ENCODE results near the gene PHACTR1.

The PHACTR1 gene

DNA sequence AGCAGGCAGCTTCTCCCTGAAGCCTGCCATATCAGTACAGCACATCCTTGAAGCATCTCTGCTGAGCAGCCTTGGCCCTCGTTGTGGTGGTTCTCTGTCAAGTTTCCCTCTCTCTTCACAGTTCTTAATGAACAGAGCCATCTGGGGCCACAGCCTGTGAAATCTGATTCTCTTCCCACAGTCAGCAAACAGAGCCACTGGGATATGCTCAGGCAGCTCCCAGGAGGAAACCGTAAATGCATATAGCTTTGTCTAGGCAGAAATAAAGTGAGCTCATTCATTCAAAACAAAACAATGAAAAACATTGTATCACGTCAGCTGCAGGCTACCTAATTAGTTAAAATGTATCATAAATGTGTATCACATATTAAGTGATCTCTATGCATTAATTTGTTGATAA, 531.5 kb downstream of the PHACTR1 start:
- no peak for DNase-seq

- no peak for DNase-seq
Measured at GRCh38 chr6:13248584-13248985, 532.0 kb downstream of the PHACTR1 start.

- DNase-seq, result peak; percentile 16
Measured at GRCh38 chr6:13248994-13249393, 532.4 kb downstream of the PHACTR1 start.

DNA sequence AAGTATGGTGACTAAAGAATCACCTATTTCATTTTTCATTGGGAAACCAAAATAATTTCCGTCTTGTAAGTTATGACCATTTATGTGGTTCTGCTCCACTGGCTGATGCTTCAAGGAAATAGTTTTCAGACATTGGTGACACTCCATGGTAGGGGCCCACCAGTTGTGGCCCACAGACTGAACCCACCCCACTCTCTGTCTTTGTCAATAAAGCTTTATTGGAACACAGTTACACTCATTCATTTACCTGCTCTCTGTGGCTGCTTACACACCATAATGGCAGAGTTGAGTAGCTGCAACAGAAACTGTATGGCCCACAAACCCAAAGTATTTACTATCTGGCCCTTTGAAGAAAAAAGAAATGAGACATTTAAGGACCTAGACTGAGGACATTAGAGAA, 533.2 kb downstream of the PHACTR1 start:
- DNase-seq, result no peak

GRCh38 chr6:13250703-13251102, 534.1 kb downstream of the PHACTR1 start:
- DNase-seq, result no peak

GRCh38 chr6:13251242-13251641, 534.7 kb downstream of the PHACTR1 start:
- DNase-seq, result no peak

- DNase-seq, result no peak
Measured at GRCh38 chr6:13252790-13253189, 536.2 kb downstream of the PHACTR1 start.

GRCh38 chr6:13253272-13253671, 536.7 kb downstream of the PHACTR1 start:
- DNase-seq, result no peak

DNA sequence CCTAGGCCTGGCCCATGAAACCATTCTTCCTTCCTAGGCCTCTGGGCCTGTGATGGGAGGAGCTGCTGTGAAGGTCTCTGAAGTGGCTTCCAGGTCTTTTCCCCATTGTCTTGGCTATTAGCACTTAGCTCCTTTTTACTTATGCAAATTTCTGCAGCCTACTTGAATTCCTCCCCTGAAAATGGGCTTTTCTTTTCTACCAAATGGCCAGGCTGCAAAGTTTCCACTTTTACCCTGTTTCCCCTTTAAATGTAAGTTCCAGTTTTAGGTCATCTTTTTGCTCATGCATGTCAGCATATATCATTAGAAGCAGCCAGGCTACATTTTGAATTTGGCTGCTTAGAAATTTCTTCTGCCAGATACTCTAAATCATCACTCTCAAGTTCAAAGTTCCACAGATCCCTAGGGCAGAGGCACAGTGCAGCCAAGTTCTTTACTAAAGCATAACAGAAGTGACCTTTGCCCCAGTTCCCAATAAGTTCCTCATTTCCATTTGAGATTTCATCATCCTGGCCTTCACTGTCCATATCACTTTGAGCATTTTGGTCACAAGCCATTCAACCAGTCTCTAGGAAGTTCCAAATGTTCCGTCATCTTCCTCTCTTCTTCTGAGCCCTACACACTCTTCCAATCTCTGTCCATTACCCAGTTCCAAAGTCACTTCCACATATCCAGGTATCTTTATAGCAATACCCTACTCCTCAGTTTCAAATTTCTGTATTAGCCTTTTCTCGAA, 539.9 kb downstream of the PHACTR1 start:
- DNase-seq, result no peak

- DNase-seq, result no peak
Measured at GRCh38 chr6:13259393-13259792, 542.8 kb downstream of the PHACTR1 start.

- no peak for DNase-seq
Measured at GRCh38 chr6:13260101-13260598, 543.6 kb downstream of the PHACTR1 start.

- DNase-seq, result no peak
Measured at GRCh38 chr6:13260831-13261230, 544.3 kb downstream of the PHACTR1 start.

DNA sequence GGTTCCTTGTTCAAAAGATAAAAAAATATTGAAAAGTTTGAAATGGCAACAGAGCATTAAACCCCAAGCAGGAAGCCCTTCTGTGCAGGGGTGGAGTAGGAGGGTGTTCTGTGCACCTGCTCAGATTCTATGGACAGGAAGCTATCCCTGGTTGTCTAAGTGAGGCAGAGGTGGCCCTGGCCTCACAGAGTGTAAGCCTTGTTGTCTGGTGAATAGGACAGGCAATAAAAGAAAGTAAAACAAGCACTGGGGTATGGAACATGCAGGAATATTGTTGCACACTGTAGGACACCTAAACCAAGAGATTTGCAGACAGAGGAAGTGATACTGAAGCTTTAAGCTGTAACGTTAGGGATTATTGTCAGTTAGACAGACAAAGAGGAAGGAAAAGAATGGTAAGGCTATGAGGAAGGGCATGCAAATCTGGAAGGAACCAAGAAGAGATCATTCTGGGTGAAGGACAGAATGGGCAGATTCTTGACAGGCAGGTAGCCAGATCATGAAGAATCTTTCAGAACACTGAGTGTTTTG, 545.0 kb downstream of the PHACTR1 start:
- no peak for DNase-seq

- DNase-seq, result no peak
Measured at GRCh38 chr6:13262302-13263230, 546.0 kb downstream of the PHACTR1 start.

GRCh38 chr6:13263669-13264068, 547.1 kb downstream of the PHACTR1 start:
- DNase-seq, result no peak

DNA sequence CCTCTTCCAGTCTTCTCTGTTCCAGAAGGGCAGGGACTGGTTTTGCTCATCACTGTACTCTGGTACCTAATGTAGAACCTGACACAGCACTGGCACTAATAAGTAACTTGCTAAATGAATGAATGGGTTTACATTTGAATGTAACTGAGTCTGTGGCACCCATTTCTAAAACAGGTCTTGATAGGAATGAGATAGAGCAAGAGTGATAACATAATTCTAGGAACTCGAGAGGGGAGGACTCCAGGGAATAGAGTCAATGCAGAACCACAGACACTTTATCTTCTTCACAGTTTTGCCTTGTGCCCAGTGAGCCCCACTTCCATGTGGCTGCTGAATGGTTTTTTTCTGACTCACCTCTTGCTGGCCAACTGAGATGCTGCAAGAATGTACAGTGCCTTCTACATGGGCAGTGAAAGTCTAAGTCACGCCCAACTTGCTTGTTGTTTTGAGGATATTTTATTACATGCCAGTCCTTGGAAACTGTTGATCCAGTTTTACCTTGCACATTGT, 550.6 kb downstream of the PHACTR1 start:
- DNase-seq, result peak; percentile 64

- DNase-seq, result no peak
Measured at GRCh38 chr6:13268913-13269518, 552.4 kb downstream of the PHACTR1 start.

DNA sequence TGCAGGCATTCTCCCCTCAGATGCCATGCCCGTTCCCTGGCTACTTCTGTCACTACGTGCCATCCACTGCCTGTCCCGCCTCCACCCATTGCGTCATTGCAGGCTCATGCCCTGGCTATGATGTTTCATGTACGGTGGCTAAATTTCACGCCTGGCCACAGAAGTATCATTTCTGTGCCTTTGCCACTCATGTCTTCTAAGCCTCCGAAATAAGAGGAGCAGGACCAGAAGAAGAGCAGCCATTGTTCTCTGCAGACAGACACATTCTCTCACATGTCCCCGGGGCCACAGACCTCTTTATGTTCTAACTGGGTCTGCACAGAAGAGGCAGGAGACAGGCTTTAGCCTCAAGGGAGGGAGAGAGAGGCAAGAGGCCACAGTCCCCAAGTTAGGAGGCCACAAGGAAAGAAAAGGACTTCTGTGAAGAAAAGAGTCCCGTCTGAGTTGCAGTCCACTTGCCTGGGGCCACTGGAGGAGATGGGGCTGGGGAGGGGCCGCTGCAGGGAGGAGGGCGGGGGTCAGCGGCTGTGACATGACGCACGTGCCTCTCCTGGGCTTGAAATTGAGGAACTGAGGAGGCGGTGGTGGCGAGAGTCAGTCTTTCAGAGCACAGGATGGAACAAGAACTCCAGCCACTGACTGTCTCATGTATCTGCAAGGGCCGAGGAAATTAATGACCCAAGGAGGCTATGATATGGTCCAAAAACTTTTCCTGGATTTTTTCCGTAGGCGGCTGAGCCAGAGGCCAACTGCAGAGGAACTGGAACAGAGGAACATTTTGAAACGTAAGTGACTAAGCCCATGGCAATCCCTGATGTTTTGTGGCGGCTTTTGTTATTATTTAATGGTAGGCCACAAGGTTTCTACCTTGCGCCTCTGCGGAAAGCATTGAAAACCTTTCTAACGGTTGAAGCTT, 555.8 kb downstream of the PHACTR1 start:
- DNase-seq, result peak; percentile 43

GRCh38 chr6:13273202-13273930, 556.8 kb downstream of the PHACTR1 start:
- DNase-seq, result peak; percentile 65

DNA sequence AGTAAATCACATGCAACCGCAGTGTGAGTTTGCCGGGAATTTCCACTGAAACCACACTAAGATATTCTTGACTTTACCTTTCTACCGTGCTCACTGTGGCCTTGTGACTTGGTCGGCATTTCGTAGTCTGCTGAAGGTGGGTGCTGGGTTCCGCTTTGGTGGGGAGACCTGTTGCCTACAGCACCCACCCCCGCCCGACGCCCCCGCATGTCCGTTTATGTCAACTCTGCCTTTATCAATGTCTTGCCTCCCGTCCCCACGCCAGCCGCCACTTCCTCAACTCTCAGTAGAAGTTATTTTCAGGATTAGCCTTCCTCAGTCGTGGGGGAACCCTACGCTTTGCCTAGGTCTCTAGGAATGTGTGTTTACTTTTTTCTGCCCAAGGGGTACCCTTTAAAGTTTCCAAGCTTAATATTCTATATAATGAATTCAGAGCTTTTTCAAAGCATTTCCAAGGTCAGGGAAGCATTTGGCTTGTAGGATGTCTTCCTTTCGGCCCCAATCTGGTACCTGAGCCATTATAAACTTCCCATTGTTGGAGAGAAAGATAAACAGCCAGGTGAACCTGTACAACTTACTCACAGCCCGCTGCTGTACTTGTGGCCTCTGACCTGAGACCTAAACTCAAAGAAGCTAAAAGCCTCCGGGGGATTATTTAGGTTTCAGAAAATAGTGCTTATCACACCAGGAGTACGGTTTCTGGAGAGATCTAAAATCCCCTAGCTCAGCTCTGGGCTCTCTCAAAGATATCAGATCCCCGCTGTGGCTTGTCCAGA, 557.6 kb downstream of the PHACTR1 start:
- DNase-seq, result peak; percentile 57

Data from hematopoietic multipotent progenitor cell treated with erythropoietin and hydrocortisone succinate and interleukin-3 and kit ligand, for 8 days (in vitro differentiated cells).